Measurements from ENCODE around the gene PAX9. TPM values are rescaled to one million over a fixed set of nuclear protein-coding genes. Genes with fewer than 3 reads are reported as not detected.

Gene PAX9
- total RNA-seq, 1 donor from 2014 or later: not detected

GRCh38 chr14:36646664-36647416 is 14.8 kb upstream of the PAX9 start:
- Mint-ChIP-seq H3K36me3 (ENCODE audit: low read depth, unreplicated experiment) (peaks cover 3% of the 10 kb centered on the region), H3K27me3 (ENCODE audit: unreplicated experiment) (peaks cover 16% of the 10 kb centered on the region), H3K9me3 (ENCODE audit: unreplicated experiment) (no peaks in the 10 kb centered on the region), H3K4me1 (ENCODE audit: unreplicated experiment) (peaks cover 19% of the 10 kb centered on the region), H3K27ac (ENCODE audit: unreplicated experiment) (no peak overlapping the region), H3K4me3 (ENCODE audit: unreplicated experiment) (peak overlapping the region; percentile 75)
- peak; percentile 27 for TF ChIP-seq CTCF (IDR thresholded peaks at IDR 0.05; ENCODE audit: unreplicated experiment)
- peak; percentile 44 for DNase-seq (ENCODE audit: low spot score)

- peaks cover 19% of the 10 kb centered on the region for H3K4me1 Mint-ChIP-seq (ENCODE audit: unreplicated experiment)
- H3K4me3 Mint-ChIP-seq (ENCODE audit: unreplicated experiment): no peak overlapping the region
- no peak for DNase-seq (ENCODE audit: low spot score)
- H3K27me3 Mint-ChIP-seq (ENCODE audit: unreplicated experiment): peaks cover 16% of the 10 kb centered on the region
- H3K27ac Mint-ChIP-seq (ENCODE audit: unreplicated experiment): no peak overlapping the region
- TF ChIP-seq CTCF (IDR thresholded peaks at IDR 0.05; ENCODE audit: unreplicated experiment): no peak
- H3K36me3 Mint-ChIP-seq (ENCODE audit: low read depth, unreplicated experiment): peaks cover 3% of the 10 kb centered on the region
- no peaks in the 10 kb centered on the region for H3K9me3 Mint-ChIP-seq (ENCODE audit: unreplicated experiment)
Observed at GRCh38 chr14:36647417-36647823, 14.2 kb upstream of the PAX9 start.

- H3K27ac Mint-ChIP-seq (ENCODE audit: unreplicated experiment): no peak overlapping the region
- no peaks in the 10 kb centered on the region for H3K9me3 Mint-ChIP-seq (ENCODE audit: unreplicated experiment)
- H3K36me3 Mint-ChIP-seq (ENCODE audit: low read depth, unreplicated experiment): peaks cover 3% of the 10 kb centered on the region
- no peak for TF ChIP-seq CTCF (IDR thresholded peaks at IDR 0.05; ENCODE audit: unreplicated experiment)
- H3K4me3 Mint-ChIP-seq (ENCODE audit: unreplicated experiment): peak overlapping the region; percentile 88
- DNase-seq (ENCODE audit: low spot score): peak; percentile 56
- peaks cover 19% of the 10 kb centered on the region for H3K4me1 Mint-ChIP-seq (ENCODE audit: unreplicated experiment)
- H3K27me3 Mint-ChIP-seq (ENCODE audit: unreplicated experiment): peaks cover 16% of the 10 kb centered on the region
Observed at GRCh38 chr14:36647824-36648753, 13.6 kb upstream of the PAX9 start.

- Mint-ChIP-seq H3K27me3 (ENCODE audit: unreplicated experiment) (peaks cover 19% of the 10 kb centered on the region), H3K9me3 (ENCODE audit: unreplicated experiment) (no peaks in the 10 kb centered on the region), H3K4me3 (ENCODE audit: unreplicated experiment) (no peak overlapping the region), H3K4me1 (ENCODE audit: unreplicated experiment) (peaks cover 26% of the 10 kb centered on the region), H3K27ac (ENCODE audit: unreplicated experiment) (no peak overlapping the region), H3K36me3 (ENCODE audit: low read depth, unreplicated experiment) (peaks cover 3% of the 10 kb centered on the region)
- no peak for TF ChIP-seq CTCF (IDR thresholded peaks at IDR 0.05; ENCODE audit: unreplicated experiment)
- DNase-seq (ENCODE audit: low spot score): no peak
Observed at GRCh38 chr14:36649872-36650650, 11.6 kb upstream of the PAX9 start.
